ENCODE measurements around the gene FOXC1. TPM values are rescaled to one million over a fixed set of nuclear protein-coding genes. Genes with fewer than 3 reads are reported as not detected.

FOXC1 gene
- total and polyA plus RNA-seq, 10 of the 15 experiments (the other 5 are each of a cell fraction or from before 2014, with no cell fraction given): 0.13 to 1.5 (median 0.48) TPM; not detected in 2

GRCh38 chr6:1576711-1577110, 33.0 kb upstream of the FOXC1 start:
- SMC1A ChIA-PET (ENCODE audit: uncharacterized antibody, unreplicated experiment): interaction anchor here (6.0 kb wide), 1 partner anchor 15 kb away, joined by 41 read pairs; no protein-coding TSS in a partner anchor
- Histone ChIP-seq H3K4me3 (no peak overlapping the region), H3K4me1 (ENCODE audit: control insufficient read depth, insufficient read depth, low read length) (peaks cover 22% of the 10 kb centered on the region), H2AFZ (ENCODE audit: control insufficient read depth, low read depth, low read length) (no peak overlapping the region), H3K79me2 (ENCODE audit: control insufficient read depth, insufficient read depth, low read length) (no peaks in the 10 kb centered on the region), H3K4me2 (ENCODE audit: control insufficient read depth, insufficient read depth) (no peak overlapping the region), H3K27ac (ENCODE audit: control insufficient read depth, insufficient read depth) (no peak overlapping the region), H3K36me3 (ENCODE audit: control insufficient read depth in 2 of 2, insufficient read depth in 2 of 2, low read length in 1 of 2) (no peaks in the 10 kb centered on the region), H3K9me3 (replicated peaks; ENCODE audit: control insufficient read depth, insufficient read depth, low read length) (peaks cover 5% of the 10 kb centered on the region; the same call in 1 of the 3 replicates), H4K20me1 (ENCODE audit: control insufficient read depth, insufficient read depth) (no peaks in the 10 kb centered on the region), H3K9ac (ENCODE audit: control insufficient read depth, insufficient read depth, low read length) (no peak overlapping the region), H3K27me3 (replicated peaks in 1 of 2; ENCODE audit: control insufficient read depth in 2 of 2, insufficient read depth in 2 of 2, low read length in 1 of 2) (peaks cover 0 to 2% of the 10 kb centered on the region in 2 experiments; a peak in 1 of 4 replicates)
- no peak for FAIRE-seq
- intact Hi-C loops (cut with micrococcal nuclease; ENCODE audit: unreplicated experiment): no loop called here
- WGBS (ENCODE audit: insufficient coverage, insufficient replicate concordance, low lambda C conversion rate, missing lambda C conversion rate): 66% methylated on average over 11 of the region's 11 CpGs
- ATAC-seq: no peak
- BruUV-seq (replicated peaks): no TSS peak
- RAD21 ChIA-PET (ENCODE audit: unreplicated experiment): no interaction called here
- TF ChIP-seq TCF7 (IDR thresholded peaks at IDR 0.05; ENCODE audit: borderline replicate concordance) (no peak), NFXL1 (IDR thresholded peaks at IDR 0.05; ENCODE audit: borderline replicate concordance) (no peak), TAF1 (IDR thresholded peaks at IDR 0.05; ENCODE audit: borderline replicate concordance, low read depth, low read length) (no peak), EP300 (IDR thresholded peaks at IDR 0.05; ENCODE audit: borderline replicate concordance in 1 of 2, control insufficient read depth in 1 of 2, low read depth in 2 of 2, low read length in 2 of 2) (no peak), CHD2 (IDR thresholded peaks at IDR 0.05; ENCODE audit: borderline replicate concordance, low read depth, low read length) (no peak), CREB1 (IDR thresholded peaks at IDR 0.05; ENCODE audit: low read depth) (no peak), USF1 (IDR thresholded peaks at IDR 0.05; ENCODE audit: borderline replicate concordance, extremely low read length, insufficient read depth, low read depth, low read length) (no peak), YBX1 (IDR thresholded peaks at IDR 0.05) (no peak), ESRRA (IDR thresholded peaks at IDR 0.05; ENCODE audit: low read length) (no peak), MEF2A (IDR thresholded peaks at IDR 0.05; ENCODE audit: insufficient read depth, low read depth, low read length) (no peak), ASH2L (IDR thresholded peaks at IDR 0.05; ENCODE audit: borderline replicate concordance, low read depth) (no peak)
- CTCF ChIA-PET: interaction anchor here (0.8 to 2.1 kb wide), 2 partner anchors 19 to 24 kb away, joined by 3 to 10 read pairs; no protein-coding TSS in a partner anchor
- no peak for DNase-seq (ENCODE audit: low read depth, low spot score)
- in situ Hi-C loops (cut with MboI): loop anchor here (25.0 kb wide), 1 partner anchor 1361 kb away; no protein-coding TSS in a partner anchor
- POLR2A ChIA-PET: interaction anchor here (2.3 kb wide), 1 partner anchor 107 kb away, joined by 12 read pairs; no protein-coding TSS in a partner anchor

Measured in GM12878 (cell line).